CD4-positive, alpha-beta T cell treated with Interleukin-17A for 1 hour (primary cell): ENCODE results near the gene COL21A1.

Experiments used
- DNase-seq: peaks from one replicate; pipeline ENCODE4 v3.0.0-alpha.2; 2020

Gene COL21A1

GRCh38 chr6:56244528-56245253, 2.7 kb downstream of the COL21A1 start:
- DNase-seq = no peak

- DNase-seq = no peak
Measured at GRCh38 chr6:56244089-56244488, 3.3 kb downstream of the COL21A1 start.

DNA sequence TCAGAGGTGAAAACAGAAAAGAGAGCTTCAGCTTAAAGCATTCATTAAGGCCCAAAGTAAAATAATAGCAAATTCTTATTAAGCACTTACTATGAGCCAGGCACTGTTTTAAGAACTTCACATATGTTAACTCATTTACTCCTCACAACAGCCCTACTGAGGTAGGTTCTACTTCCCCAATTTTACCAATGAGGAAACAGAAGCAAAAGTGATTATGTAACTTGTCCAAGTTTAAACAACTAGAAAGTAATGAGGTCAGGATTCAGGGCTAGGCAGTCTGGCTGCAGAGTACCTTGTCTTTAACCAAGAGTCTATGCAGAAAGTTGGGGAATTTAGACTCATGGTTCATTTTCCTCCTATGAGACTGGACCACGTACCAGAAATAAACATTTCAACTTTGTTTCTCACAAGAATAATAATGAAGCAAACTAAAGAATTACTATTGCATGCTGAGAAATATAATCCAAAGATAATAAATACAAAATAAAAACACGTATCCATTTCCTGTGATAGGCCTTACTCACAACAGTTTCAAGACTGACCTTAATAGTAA, 3.8 kb downstream of the COL21A1 start:
- no peak for DNase-seq

DNA sequence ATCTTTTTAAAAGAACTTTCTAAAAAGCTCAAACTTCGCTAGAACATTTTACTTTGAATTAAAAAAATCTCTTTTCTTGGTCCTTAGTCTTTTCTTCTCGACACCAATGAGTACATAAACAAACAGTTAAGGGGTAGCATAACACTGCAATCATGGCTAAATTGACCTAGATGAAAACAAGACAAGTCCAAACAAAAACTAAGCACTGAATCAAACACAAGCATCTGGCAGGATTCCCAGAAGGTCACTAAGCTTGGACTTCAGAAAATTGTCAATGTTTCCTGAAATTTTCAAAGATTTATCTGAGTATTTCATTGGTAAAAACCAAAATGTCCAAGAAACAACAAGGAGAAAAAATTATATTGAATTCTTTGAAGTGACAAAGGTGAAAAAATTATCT, 5.0 kb downstream of the COL21A1 start:
- no peak for DNase-seq

DNA sequence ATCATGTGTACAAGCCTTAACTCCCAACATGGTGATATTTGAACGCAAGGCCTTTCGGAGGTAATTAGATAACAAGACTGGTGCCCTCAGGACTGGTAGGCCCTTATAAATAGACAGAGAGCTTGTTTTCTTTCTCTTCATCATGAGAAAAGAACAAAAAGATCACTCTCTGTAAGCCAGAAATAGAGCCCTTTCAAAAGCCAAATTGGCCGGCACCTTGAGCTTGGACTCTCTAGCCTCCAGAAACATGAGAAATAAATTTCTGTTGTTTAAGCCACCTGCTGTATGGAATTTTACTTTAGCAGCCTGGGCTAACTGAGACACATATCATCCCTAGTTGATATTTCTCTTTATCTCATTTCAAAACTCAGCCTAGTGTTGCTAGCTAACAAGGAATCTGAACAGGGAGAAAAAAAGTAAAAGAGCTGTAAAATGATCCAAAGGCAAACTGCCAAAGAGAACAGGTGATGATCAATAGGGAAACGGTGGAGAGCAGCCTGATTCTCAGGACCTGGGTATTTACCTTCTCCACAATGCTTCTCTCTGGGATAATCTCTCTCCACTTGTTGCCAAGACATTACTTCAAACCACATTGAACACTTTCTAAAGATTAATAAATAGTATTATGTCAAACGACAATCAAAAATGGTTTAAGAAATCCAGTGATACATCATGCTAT, 6.1 kb downstream of the COL21A1 start:
- DNase-seq = no peak

DNA sequence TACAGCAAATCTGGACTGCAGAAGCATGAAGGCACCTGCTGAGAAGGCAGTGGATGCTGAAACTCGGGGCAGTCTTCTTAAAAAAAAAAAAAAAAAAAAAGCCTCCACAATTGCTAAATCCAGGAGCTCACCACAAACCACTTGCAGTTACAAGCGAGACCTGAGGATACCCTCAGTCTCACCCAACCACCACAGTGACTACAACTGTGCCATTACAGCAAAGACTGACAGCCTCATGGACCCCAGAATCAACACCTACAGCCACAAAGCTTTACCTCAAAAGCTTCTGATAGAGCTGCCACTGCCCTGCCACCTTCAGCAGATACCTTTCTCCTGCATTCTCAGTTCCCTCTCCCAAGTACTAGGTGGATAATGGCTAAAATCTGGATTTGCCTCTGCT, 9.0 kb downstream of the COL21A1 start:
- DNase-seq = no peak

- no peak for DNase-seq
Measured at GRCh38 chr6:56235245-56235644, 12.1 kb downstream of the COL21A1 start.

GRCh38 chr6:56232436-56232835, 14.9 kb downstream of the COL21A1 start:
- DNase-seq = no peak

DNA sequence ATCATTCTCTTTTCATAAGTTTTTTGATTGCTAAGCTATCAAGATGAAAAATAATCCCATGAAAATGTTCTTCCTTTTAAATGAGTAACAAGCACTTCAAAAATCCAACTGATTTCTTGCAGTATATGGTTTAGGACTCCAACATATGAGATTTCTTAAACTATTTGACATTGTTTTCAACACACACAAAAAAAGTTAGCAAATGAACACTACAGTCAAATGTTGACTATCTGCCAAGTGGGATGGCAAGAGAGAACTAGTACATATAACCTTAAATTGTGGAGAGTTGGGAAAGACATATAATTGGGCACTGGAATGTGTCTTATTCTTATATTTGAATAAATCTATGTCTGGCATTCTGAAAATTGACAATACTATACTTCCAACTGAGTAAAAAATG, 15.6 kb downstream of the COL21A1 start:
- DNase-seq = no peak

DNA sequence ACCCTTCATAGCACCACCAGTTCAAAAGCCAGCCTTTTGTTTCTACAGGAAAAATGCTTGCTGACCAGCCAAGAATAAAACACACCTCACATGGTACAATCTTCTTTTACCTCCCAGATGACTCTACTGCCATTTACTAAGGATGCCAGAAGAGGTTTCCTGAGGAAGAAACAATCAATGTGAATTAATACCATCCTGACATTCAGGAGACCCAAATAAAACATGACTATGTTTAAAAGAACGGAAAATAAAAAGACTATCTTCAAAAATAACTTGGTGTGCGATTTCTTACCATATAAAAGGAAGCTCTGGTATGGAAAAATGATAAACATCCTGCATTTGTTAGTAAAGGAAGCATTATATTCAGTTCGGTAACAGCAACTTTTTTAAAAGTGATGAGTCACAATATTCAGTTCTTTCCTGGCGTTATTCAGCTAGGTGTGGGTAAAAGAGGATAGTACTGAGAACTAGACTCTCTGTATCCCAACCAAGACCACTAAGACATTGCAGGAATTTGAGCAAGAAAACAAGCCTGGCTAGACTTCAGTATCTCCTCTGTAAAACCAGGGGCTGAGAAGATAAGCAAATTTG, 16.3 kb downstream of the COL21A1 start:
- no peak for DNase-seq

DNA sequence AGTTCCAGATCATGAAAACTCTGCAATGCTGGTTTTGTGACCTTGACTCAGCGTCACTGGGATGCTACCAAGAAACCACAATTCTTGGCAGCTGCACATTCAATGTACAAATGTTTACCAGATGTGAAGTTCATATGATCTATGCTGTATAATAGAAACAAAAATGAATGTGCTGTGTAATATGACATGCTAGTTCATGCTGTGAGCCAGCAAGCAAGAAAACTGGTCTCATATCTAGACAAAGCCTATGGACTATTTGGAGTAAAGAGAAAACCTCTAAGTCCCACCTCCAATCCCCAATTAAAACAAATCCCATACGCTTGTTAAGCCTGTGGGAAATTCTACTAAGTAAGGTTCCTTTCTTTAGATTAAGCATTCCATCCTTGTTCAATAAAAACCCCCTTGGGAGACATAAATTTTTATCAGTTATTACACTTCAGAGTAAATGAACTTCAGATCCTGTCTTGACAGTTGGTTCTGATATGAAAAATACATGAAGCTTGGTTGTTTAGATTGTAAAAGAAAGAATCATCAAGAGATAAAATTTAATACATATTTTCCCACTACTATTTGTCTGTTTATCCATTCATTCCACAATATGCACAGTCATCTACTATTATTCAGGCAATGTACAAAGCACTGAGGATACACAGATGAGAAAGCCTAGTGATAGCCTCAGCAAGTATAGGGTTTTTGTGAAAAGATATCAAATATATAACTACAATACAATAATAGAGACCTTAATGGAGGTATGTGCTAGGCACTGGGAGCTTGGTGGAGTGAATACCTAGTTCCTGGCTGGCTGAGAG, 20.1 kb downstream of the COL21A1 start:
- DNase-seq = no peak

DNA sequence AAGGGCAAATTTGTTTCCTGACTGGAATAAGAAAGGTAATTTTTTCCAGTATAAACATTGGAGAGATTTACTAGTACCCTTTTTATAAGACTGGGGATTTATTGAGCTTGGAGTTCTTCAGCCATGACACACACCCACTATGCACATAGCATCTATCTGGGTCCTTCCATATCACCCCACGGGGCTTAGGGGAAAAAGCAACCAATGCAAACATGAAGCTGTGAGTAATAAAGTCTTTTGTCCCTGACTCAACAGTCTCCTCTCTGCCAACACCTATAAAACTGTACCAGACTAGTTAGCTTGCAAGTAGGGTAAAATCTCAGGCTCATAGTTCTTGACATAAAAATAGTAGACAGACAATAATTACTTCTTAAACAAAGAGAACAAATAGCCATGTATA, 23.4 kb downstream of the COL21A1 start:
- DNase-seq = no peak

- DNase-seq = no peak
Measured at GRCh38 chr6:56222499-56222898, 24.9 kb downstream of the COL21A1 start.

DNA sequence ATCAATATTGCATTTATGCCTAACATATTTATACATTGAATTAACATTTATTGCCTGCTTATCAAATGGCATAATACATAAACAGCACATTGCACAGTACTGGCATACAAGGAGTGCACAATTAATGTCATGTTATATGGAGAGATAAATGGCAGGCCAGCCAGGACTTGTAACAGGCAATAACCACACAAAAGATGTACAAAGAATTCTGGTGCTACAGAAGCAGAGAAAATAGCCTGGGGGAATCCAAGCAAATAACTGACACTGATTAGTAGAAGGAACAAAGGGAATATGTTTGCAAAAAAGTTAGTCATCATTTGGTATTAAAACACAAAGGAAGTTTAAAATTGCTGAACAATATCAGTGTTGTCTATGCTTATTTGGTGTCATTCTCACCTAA, 27.3 kb downstream of the COL21A1 start:
- no peak for DNase-seq

- no peak for DNase-seq
Measured at GRCh38 chr6:56214703-56215101, 32.7 kb downstream of the COL21A1 start.

GRCh38 chr6:56214041-56214702, 33.2 kb downstream of the COL21A1 start:
- DNase-seq = no peak

- DNase-seq = no peak
Measured at GRCh38 chr6:56211724-56212123, 35.7 kb downstream of the COL21A1 start.

GRCh38 chr6:56204134-56204533, 43.2 kb downstream of the COL21A1 start:
- DNase-seq = no peak

- no peak for DNase-seq
Measured at GRCh38 chr6:56199956-56200355, 47.4 kb downstream of the COL21A1 start.

GRCh38 chr6:56193846-56194245, 53.5 kb downstream of the COL21A1 start:
- DNase-seq = no peak

- DNase-seq = no peak
Measured at GRCh38 chr6:56188429-56188828, 59.0 kb downstream of the COL21A1 start.

GRCh38 chr6:56187686-56188085, 59.7 kb downstream of the COL21A1 start:
- DNase-seq = no peak

DNA sequence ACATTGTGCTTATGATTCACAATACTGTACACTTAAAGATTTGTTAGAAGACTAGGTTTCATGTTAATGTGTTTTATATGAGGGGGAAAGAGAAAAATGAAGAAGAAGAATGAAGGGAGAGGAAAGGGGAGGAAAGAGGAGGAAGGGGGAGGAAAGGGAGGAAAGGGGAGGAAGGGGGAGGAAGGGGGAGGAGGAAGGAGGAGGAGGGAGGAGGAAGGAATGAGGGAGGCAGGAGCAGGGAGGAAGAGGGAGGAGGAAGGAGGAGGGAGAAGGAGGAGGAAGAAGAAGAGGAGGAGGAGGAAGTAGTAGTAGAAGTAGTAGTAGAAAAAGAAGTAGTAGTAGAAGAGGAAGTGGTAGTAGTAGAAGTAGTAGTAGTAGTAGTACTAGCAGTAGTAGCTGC, 70.6 kb downstream of the COL21A1 start:
- no peak for DNase-seq
